SK-N-SH (cell line): ENCODE measurements around the gene KMO. TPM values are rescaled to one million over a fixed set of nuclear protein-coding genes. Genes with fewer than 3 reads are reported as not detected.

Source experiments
- CTCF ChIA-PET: fragments of 300-600, 350-600 bp; formaldehyde crosslinking; extraction: SDS; loops from one replicate; lab custom pipeline; 2021; lab: Yijun Ruan, JAX
- POLR2A ChIA-PET: fragments of 350-600 bp; sonication (Branson Sonifier 250); formaldehyde crosslinking; extraction: SDS; loops from one replicate; lab custom pipeline; 2020; ENCODE audit warnings: antibody characterized with exemption, inconsistent platforms; lab: Yijun Ruan, JAX
- DNase-seq: peaks from one replicate; pipeline ENCODE4 v3.0.0; 2012
- H2AFZ ChIP-seq: fragments of 200-600 bp; sonication (generic); 2 replicates; pipeline ENCODE4 v1.8.1; 2016; ENCODE audit warnings: antibody characterized with exemption, mild to moderate bottlenecking, low read depth
- H3F3A ChIP-seq: fragments of 200-600 bp; sonication (generic); replicated peaks from 2 replicates; pipeline ENCODE3; 2016; ENCODE audit warnings: antibody characterized with exemption, mild to moderate bottlenecking; ENCODE audit not compliant: insufficient read depth
- H3K27ac ChIP-seq, 2 experiments: fragments of 200-500 bp in 1 of 2; fragments of 200-600 bp in 1 of 2; sonication (Bioruptor generic) in 1 of 2; sonication (generic), shearing (Covaris generic) in 1 of 2; 2 replicates each; pipeline versions ENCODE4 v1.5.1 to v1.6.1; 2014 to 2016; ENCODE audit warnings: low read depth in 2 of 2, inconsistent platforms in 1 of 2, low read length in 1 of 2, mild to moderate bottlenecking in 1 of 2, mixed read lengths in 1 of 2
- H3K27me3 ChIP-seq: fragments of 200-600 bp; sonication (generic), shearing (Covaris generic); 2 replicates; pipeline ENCODE4 v1.6.1; 2016; ENCODE audit warnings: mixed run types; ENCODE audit not compliant: insufficient read depth
- H3K36me3 ChIP-seq, 2 experiments: fragments of 200-500 bp in 1 of 2; fragments of 200-600 bp in 1 of 2; sonication (Bioruptor generic) in 1 of 2; sonication (generic) in 1 of 2; replicated peaks in 1 of 2; 2 replicates each; pipeline versions ENCODE3 to v1.5.1; 2014 to 2016; ENCODE audit warnings: low read length in 1 of 2, mild to moderate bottlenecking in 1 of 2; ENCODE audit not compliant: insufficient read depth in 2 of 2, control insufficient read depth in 1 of 2
- H3K4me1 ChIP-seq, 2 experiments: fragments of 200-500 bp in 1 of 2; fragments of 200-600 bp in 1 of 2; sonication (Bioruptor generic) in 1 of 2; sonication (generic), shearing (Covaris generic) in 1 of 2; 2 replicates each; pipeline versions ENCODE4 v1.5.1 to v1.6.1; 2014 to 2016; ENCODE audit warnings: low read depth in 1 of 2, low read length in 1 of 2, mixed run types in 1 of 2; ENCODE audit not compliant: insufficient read depth in 2 of 2, control insufficient read depth in 1 of 2
- H3K4me2 ChIP-seq: fragments of 200-600 bp; sonication (generic), shearing (Covaris generic); 2 replicates; pipeline ENCODE4 v1.6.1; 2017; ENCODE audit warnings: mixed run types
- H3K4me3 ChIP-seq, 2 experiments: fragments of 200-500 bp in 1 of 2; fragments of 200-600 bp in 1 of 2; sonication (Bioruptor generic) in 1 of 2; sonication (generic), shearing (Covaris generic) in 1 of 2; 2 replicates each; pipeline versions ENCODE4 v1.5.1 to v1.8.1; 2014 to 2016; ENCODE audit warnings: low read depth in 2 of 2, inconsistent platforms in 1 of 2, low read length in 1 of 2, mild to moderate bottlenecking in 1 of 2, mixed read lengths in 1 of 2, moderate library complexity in 1 of 2
- H3K79me2 ChIP-seq: fragments of 200-600 bp; sonication (generic); 2 replicates; pipeline ENCODE4 v1.8.1; 2017; ENCODE audit warnings: mild to moderate bottlenecking; ENCODE audit not compliant: insufficient read depth
- H3K9ac ChIP-seq: fragments of 200-600 bp; sonication (generic); 2 replicates; pipeline ENCODE4 v1.6.1; 2017; ENCODE audit warnings: mixed run types
- H3K9me2 ChIP-seq: fragments of 200-600 bp; sonication (generic); 2 replicates; pipeline ENCODE4 v1.6.1; 2017; ENCODE audit warnings: mixed run types
- H3K9me3 ChIP-seq: fragments of 200-600 bp; sonication (generic); 2 replicates; pipeline ENCODE4 v1.6.1; 2017; ENCODE audit warnings: mixed run types, mild to moderate bottlenecking, moderate library complexity
- H4K20me1 ChIP-seq: fragments of 200-600 bp; sonication (generic); 2 replicates; pipeline ENCODE4 v1.6.1; 2017; ENCODE audit warnings: mild to moderate bottlenecking, mixed run types; ENCODE audit not compliant: insufficient read depth
- CHD2 ChIP-seq: fragments of 150-350 bp; IDR thresholded peaks from 2 replicates; pipeline ENCODE4 v1.6.1; 2018; ENCODE audit warnings: low read length; ENCODE audit not compliant: partially characterized antibody
- CTCF ChIP-seq: fragments of 200-600 bp; sonication (generic); IDR thresholded peaks from 2 replicates; pipeline ENCODE4 v1.6.1; 2017; ENCODE audit warnings: antibody characterized with exemption, mild to moderate bottlenecking, moderate library complexity
- EZH2phosphoT487 ChIP-seq: fragments of 200-600 bp; sonication (generic); IDR thresholded peaks from 2 replicates; pipeline ENCODE4 v1.6.1; 2017; ENCODE audit warnings: low read depth, mixed run types, mild to moderate bottlenecking, antibody characterized with exemption, moderate library complexity, borderline replicate concordance
- FOSL2 ChIP-seq: IDR thresholded peaks from 2 replicates; pipeline ENCODE4 v1.4.0; 2012; ENCODE audit warnings: low read depth, mild to moderate bottlenecking, moderate library complexity, borderline replicate concordance
- IRF3 ChIP-seq: fragments of 150-350 bp; IDR thresholded peaks from 2 replicates; pipeline ENCODE4 v1.6.1; 2016; ENCODE audit warnings: mild to moderate bottlenecking, low read depth, low read length
- MEF2A ChIP-seq: IDR thresholded peaks from 2 replicates; pipeline ENCODE4 v1.4.0; 2012; ENCODE audit warnings: low read depth, borderline replicate concordance
- MXI1 ChIP-seq: IDR thresholded peaks from 2 replicates; pipeline ENCODE4 v1.6.1; 2012; ENCODE audit warnings: mild to moderate bottlenecking, low read depth, low read length, improper control_type of control experiment
- NFIC ChIP-seq: IDR thresholded peaks from 2 replicates; pipeline ENCODE4 v1.4.0; 2012; ENCODE audit warnings: borderline replicate concordance
- RCOR1 ChIP-seq: fragments of 150-350 bp; IDR thresholded peaks from 2 replicates; pipeline ENCODE4 v1.6.1; 2017; ENCODE audit warnings: antibody characterized with exemption, low read length
- REST ChIP-seq: IDR thresholded peaks from 2 replicates; pipeline ENCODE4 v1.6.1; 2012; ENCODE audit warnings: mild to moderate bottlenecking, low read depth, low read length, moderate library complexity
- RFX5 ChIP-seq: IDR thresholded peaks from 2 replicates; pipeline ENCODE4 v1.6.1; 2012; ENCODE audit warnings: mild to moderate bottlenecking, improper control_type of control experiment, low read length
- RXRA ChIP-seq: IDR thresholded peaks from 2 replicates; pipeline ENCODE4 v1.4.0; 2012; ENCODE audit warnings: low read depth, mild to moderate bottlenecking, borderline replicate concordance
- SMC3 ChIP-seq: IDR thresholded peaks from 2 replicates; pipeline ENCODE4 v1.6.1; 2012; ENCODE audit warnings: low read depth, low read length, improper control_type of control experiment
- TCF12 ChIP-seq: IDR thresholded peaks from 2 replicates; pipeline ENCODE4 v1.4.0; 2012
- USF1 ChIP-seq: IDR thresholded peaks from 2 replicates; pipeline ENCODE4 v1.4.0; 2012; ENCODE audit warnings: low read depth, borderline replicate concordance
- YY1 ChIP-seq: IDR thresholded peaks from 2 replicates; pipeline ENCODE4 v1.4.0; 2012; ENCODE audit warnings: low read depth, mild to moderate bottlenecking
- WGBS: methylation state at CpG from one replicate; pipeline ENCODE4 v1.1.6; 2017; ENCODE audit warnings: low lambda C conversion rate; 5-methylcytosine and 5-hydroxymethylcytosine counted together
- polyA plus RNA-seq, 3 experiments: library from polyadenylated mRNA; depleted of rRNA; stranded (reverse); fragments of >200 nt; gene quantifications; 2 replicates each; pipeline ENCODE4 v1.2.3, GENCODE V29; 2012

Gene KMO
- polyA plus RNA-seq, 1 of the 3 experiments (the other 2 are of a cell fraction): not detected

GRCh38 chr1:241591736-241592135 is 59.6 kb downstream of the KMO start:
- peaks cover 17% of the 10 kb centered on the region for H3F3A ChIP-seq
- H3K9me3 ChIP-seq: no peaks in the 10 kb centered on the region
- no peaks in the 10 kb centered on the region for H3K79me2 ChIP-seq
- H3K9ac ChIP-seq: no peak overlapping the region
- WGBS: 94% methylated on average over 5 of the region's 5 CpGs
- no peaks in the 10 kb centered on the region for H3K9me2 ChIP-seq
- H3K4me1 ChIP-seq: peaks cover 0 to 13% of the 10 kb centered on the region in 2 experiments; a peak in 1 of 4 replicates
- H3K36me3 ChIP-seq: peaks cover 4 to 13% of the 10 kb centered on the region in 2 experiments
- CTCF ChIA-PET: interaction anchor here (1.1 to 2.6 kb wide), 2 partner anchors 19 kb away, joined by 3 to 13 read pairs; no protein-coding TSS in a partner anchor
- H4K20me1 ChIP-seq: no peaks in the 10 kb centered on the region
- no peaks in the 10 kb centered on the region for H3K27me3 ChIP-seq
- no peak for TF ChIP-seq SMC3
- no peak for TF ChIP-seq TCF12
- no peak for TF ChIP-seq REST
- no peak for TF ChIP-seq NFIC
- TF ChIP-seq RCOR1: no peak
- no peak for TF ChIP-seq CTCF
- TF ChIP-seq FOSL2: no peak
- no peak for TF ChIP-seq RXRA
- no peak for TF ChIP-seq CHD2
- no peak for TF ChIP-seq MEF2A
- no peak for TF ChIP-seq EZH2phosphoT487
- TF ChIP-seq MXI1: no peak
- TF ChIP-seq RFX5: no peak
- no peak for TF ChIP-seq YY1
- no peak for TF ChIP-seq USF1
- TF ChIP-seq IRF3: no peak
- TF ChIP-seq, all 33 proteins: peak for 0
- H2AFZ ChIP-seq: no peak overlapping the region
- no peak overlapping the region for H3K4me2 ChIP-seq
- POLR2A ChIA-PET: no interaction called here
- no peak overlapping the region for H3K27ac ChIP-seq
- no peak overlapping the region for H3K4me3 ChIP-seq
- DNase-seq: no peak
